ENCODE measurements around the gene EXOC6B.

Gene EXOC6B

GRCh38 chr2:72141881-72142451 lies 683.9 kb downstream of the EXOC6B start:
- DNase-seq, result no peak

GRCh38 chr2:72141032-72141645 lies 684.7 kb downstream of the EXOC6B start:
- no peak for DNase-seq

DNA sequence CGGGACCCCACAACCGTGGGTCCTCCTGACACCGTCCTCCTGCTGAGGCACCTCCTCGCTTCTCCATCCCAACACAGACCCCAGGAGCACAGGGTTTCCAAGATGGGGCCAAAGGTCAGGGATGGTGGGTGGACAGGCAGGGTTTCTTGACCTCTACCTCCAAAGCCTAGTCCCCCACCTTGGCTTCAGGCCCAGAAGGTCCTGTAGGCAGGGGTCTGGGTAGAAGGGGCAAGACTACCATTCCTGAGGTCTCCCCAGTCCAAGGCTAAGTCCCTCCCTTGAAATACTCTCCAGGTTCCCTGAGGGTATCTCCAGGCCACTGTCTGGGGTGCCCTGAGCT lies 685.2 kb downstream of the EXOC6B start:
- DNase-seq, result no peak

DNA sequence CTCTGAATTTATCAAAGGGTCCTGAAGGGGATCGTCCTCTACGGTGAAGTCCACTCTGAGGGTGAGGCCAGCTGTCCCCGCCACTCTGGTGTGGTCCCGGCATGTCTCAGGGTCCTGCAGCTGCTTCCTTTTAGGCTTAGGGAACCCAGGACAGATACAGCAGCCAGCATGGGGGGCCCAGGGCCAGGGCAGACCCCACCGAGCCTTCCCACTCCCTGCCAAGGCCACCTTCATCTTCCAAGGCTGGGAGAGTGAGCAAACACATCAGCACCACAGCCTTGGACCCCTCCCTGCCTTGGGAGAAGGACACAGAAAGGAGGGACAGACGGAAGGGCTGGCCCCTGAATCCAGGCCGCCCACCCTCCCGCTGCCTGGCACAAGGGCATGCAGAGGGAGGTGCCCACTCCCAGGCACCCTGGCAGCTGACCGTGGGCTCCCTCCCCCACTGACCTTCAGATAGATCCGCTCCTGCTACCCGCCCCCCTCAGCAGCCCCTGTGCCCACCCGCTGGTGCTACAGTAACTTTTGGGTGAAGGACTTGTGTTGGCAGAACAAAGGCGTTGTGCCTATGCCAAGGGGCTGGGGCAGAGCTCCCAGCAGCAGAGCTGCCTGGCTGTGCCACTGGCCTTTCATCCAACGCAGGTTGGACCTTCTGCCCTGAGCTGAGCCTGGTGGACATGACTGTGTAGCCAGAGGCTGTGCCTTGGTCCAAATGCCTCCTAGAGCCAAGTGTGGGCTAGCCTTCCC lies 685.8 kb downstream of the EXOC6B start:
- no peak for DNase-seq

DNA sequence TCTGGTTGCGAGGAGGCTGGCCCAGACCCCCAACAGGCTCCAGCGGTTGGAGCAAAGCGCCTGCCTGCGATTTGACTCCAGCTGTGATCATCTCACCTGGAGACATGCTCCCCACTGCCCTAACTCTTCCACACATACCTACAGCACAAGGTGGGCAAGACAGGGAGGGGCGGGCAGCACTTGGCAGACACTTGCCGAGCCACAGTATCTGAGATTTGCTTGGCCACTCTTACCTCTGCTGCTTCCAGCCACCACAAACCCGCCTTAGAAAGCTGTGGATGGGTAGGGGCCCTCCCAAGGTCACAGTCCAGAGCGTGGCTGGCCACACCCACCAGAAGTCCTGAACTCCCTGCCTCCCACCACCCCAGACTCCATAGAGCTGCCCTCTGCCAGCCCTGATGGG lies 686.4 kb downstream of the EXOC6B start:
- DNase-seq, result no peak

DNA sequence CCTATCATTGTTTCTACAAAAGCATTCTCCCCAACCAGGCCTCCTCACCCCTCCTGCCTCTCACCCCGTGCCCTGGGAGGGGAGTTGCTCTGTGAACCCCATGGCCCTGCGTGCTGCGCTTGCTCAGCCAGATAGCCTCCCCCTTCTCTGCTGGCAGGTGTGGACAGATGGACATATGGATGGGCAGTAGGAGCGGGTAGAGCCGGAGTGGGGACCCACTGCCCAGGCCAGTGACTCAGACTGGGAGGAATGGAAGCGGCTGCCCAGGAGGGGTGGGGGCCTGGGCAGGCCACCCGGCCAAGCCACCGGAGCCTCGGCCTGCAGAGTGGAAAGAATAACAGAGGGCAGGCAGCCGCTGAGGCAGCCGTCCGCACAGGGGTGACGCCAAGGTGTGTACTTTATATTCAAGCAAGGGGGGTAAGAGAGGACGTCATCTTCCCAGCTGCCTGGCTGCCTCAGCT lies 686.9 kb downstream of the EXOC6B start:
- DNase-seq, result no peak

- DNase-seq, result peak in 1 of 3 donors; percentile 19
Measured at GRCh38 chr2:72138011-72138881, 687.6 kb downstream of the EXOC6B start.

GRCh38 chr2:72137498-72138010 lies 688.3 kb downstream of the EXOC6B start:
- DNase-seq, result peak; percentile 66 to 78 (median 75)

DNA sequence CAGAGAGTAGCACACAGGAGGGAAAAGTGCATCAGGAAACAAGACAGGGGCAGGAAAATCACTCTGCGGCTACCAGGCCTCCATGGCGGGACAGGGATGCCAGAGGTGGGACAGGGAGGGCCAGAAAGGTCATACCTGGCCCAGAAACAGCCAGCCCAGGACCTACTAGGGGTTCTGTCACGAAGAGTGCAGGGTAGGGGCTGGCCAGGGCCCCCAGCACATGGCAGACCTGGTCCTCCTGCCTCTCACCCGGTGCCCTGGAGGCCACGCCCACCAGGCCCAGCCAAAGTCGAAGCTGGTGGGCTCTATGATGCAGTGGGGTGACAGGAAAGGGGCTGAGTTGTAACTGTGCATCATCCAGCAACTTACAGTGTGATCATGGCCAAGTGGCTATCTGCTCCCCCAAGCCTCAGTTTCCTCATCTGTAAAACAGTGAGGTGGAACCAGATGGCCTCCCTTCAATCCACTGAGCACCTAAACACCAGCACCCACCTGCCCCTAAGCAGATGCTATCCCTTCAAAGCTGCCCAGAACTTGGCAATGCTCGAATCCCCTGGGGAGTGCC lies 688.8 kb downstream of the EXOC6B start:
- DNase-seq, result no peak

GRCh38 chr2:72136331-72136730 lies 689.5 kb downstream of the EXOC6B start:
- no peak for DNase-seq

GRCh38 chr2:72135921-72136320 lies 689.9 kb downstream of the EXOC6B start:
- DNase-seq, result no peak

DNA sequence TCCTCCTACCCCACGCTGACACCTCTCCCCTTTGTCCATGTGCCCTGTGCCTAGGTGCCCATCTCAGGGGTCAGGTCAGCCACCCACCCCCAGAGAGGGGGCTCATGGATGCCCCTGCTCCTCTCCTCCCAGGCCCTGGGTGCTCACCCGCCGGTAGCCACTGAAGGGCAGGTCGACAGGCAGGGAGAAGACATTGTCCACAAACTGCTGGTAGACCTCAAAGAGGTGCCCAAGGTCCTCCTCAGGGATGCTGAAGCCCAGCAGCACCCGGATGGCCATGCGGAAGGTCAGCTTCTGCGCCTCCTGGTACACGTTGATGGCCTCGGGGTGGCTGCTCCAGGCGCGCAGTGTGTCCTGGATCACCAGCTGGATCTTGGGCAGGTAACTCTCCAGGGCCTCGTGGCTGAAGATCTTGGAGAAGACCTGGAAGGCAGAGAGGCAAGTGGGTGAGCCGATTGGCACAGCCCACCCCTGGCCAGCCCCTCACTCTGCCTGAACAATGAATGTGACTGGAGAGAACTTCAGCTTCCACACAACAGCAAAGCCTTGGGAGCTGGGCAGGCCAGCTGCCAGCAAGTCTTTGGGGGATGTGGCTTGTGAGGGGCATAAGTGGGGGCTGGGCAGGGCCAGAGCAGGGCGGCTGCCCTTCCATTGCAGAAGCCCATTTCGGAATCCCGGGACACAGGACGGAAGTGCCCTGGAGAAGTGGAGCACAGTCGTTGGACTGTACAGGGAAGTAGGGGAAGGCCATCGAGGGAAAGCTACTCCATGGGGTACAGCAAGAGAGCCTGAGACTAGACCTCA lies 690.6 kb downstream of the EXOC6B start:
- no peak for DNase-seq

DNA sequence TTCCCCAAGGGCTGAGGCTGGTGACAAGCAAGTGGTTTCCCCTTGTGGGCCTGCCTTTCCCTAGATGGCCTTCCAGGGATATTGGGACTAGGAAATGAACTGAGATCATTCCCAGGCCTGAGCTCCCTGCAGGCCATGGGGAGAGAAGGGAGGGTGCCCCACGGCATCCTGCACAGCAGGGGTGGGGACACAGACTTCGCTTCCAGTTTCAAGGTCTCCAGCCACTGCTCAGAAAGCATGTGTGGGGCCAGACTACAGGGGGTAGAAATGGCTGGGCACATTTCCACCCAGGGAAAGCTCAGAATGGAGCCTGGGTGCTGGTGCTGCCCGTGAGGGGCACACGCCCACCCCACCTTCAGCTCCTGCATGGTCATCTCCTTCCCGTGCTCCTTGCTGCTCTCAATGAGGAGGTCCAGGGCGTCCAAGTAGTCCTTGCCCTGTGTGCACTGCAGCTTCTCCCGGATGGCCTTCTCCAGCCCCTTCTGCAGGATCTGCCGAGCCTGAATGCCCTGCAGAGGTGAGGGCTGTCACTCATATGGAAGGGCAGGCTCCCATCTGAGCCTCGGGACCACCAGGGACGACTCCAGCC lies 691.3 kb downstream of the EXOC6B start:
- no peak for DNase-seq

- no peak for DNase-seq
Measured at GRCh38 chr2:72133721-72134407, 692.0 kb downstream of the EXOC6B start.

DNA sequence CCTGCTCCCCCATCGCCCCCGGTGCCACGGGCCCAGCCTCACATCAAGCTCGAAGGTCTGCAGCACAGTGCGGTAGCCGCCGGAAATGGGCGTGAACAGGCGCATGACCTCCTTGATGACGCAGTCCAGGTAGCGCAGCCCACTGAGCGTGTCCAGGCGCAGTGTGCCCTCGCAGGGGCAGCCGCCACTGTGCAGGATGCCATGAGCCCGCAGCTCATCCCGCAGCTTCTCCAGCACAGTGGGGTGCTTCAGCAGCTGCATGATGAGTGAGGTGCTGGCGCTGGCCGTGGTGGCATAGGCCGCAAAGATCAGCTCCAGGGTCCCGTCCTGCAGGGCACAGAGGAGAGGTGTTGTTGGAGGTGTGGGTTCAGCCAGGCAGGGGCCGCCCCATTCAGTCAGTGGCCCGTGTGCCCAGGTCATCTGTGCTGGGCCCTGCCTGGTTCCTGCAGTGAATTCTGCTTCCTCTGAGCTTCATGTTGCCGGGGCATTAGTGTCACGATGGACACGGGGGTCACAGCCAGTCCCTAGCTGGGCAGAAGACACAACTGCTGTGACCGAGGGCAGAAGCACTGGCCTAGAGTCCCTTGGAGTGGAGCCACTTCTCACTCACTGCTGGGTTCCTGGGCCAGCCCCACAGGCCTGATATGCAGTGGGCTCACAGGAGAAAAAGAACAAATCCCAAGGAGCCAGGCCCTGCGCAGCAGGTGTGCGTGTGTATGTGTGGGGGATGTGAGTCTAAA lies 692.7 kb downstream of the EXOC6B start:
- no peak for DNase-seq

DNA sequence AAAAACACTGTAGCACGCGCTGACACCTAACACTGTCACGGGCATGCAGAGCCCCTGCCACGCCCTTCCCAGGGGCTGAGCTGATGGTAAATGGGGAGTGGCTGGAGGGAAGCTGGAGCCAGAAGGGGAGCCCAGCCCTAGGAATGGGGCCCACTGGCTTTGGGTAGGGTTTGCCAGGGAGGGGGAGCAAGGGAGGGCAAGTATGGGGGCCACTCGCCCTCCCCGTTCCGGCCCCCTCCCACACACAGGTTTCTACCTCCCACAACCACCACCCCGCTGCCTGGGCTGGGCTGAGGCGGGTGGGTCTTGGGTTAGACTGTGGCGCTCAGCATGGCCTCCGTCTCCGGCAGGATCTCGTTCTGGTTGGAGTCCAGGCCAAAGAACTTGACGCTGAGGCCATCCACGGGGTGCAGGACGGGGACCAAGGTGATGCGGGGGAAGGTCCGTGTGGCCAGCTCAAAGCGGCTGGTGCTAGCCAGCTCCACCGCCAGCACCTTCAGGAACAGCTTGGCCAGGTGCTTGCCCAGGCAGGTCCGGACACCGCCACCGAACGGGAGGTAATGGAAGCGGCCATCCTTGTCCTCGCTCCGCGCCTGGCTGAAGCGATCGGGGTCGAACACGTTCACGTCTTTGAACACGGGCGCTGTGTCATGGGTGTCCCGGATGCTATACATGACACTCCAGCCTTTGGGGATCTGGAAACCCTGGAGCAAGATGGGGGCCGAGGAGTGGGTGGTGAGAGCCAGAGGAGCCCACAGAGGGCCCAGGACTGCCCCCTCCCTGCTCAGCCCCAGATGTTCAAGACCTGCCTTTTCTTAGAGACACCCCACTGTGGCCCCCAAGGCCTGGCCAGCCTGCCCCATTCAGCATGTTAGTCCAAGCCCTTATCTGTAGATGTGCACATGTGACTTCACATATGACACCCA lies 693.7 kb downstream of the EXOC6B start:
- no peak for DNase-seq

DNA sequence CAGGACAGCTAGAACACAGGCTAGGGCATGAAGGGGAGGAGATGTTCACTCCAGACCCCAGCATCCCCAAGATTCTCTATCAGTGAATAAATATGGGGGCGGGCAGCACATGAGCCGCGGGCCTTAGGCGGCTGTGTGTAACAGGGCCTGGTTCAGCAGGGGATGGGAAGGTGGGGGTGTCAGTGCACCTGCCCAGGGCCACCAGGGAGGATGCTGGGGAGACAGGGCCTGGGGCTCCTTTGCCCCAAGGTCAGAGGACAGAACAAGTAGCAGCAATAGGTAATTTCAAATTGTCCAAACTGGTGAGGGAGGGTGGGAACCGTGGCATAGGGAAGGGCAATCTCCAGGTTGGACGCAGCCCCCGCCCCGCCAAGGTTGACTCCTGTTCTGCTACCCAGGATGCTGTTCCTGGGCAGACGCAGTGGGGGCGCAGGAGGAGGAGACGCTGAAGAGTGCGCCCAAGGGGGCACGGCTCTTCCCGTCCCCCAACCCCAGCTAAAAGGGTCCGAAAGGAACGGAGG lies 694.4 kb downstream of the EXOC6B start:
- no peak for DNase-seq

DNA sequence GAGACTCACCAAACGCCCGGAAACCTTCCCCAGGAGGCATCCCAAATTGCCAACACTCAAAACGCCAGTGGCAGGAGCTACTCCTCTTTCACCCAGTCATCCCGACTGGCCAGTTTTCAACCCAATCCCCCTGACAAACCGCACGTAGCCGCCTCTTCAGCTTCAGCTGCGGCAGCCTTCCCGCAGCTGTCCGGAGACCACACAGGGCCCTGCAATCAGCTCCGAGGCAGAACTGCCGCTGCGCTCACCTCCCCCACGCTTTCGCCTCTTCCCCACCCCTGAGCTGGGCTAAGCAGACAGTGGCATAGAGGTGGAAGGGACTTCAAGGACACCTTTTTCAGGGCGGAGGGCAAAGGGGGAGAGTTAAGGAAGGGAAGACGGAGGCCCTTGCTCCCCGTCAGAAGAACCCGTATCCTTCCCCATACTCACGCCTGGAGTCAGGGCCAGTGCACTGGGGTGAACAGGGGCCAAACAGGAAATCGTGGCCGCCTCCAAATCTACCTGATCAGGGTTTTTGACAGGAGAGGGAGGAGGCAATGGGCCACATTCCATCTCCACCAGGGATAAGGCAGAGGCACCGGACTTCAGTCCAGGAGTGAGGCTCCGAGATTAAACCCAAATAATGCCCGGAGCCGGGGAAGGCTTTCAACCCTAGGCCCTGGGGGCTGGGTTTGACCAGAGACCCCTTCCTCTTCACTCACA lies 695.0 kb downstream of the EXOC6B start:
- no peak for DNase-seq
